ENCODE results near the gene NDUFB6.
A peak's percentile ranks its signal among the peaks of the same experiment; 100 is the strongest.

Gene NDUFB6

DNA sequence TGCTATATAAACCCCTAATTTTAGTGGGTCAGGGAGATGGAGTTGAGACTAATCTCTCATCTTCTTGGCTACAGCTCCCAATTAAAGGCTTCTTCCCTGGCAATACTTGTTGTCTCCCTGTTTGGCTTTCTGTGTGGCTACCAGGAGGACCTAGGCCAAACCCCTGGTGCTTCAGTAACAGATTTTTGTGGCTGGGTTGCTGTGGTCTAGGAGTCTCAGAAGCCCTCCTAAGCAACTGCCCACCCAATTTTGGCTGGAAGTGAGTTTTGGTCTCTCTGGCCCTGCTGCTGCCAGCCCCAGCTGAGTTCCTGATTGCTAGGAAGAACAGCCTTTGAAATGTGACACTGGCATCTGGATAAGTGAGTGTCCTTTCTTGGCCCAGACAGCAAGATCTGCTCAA is 56.7 kb downstream of the NDUFB6 start:
- DNase-seq, result no peak

DNA sequence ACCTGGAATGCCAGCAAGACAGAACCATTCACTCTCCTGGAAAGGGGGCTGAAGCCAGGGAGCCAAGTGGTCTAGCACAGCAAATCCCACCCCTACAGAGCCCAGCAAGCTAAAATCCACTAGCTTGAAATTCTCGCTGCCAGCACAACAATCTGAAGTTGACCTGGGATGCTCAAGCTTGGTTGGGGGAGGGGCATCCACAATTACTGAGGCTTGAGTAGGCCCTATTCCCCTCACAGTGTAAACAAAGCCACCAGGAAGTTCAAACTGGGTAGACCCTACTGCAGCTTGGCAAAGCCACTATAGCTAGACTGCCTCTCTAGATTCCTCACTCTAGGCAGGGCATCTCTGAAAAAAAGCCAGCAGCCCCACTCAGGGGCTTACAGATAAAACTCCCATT is 64.2 kb downstream of the NDUFB6 start:
- peak in 1 of 3 experiments; percentile 2 for DNase-seq

GRCh38 chr9:32503008-32503407 is 70.0 kb downstream of the NDUFB6 start:
- DNase-seq, result no peak

All from NCI-H1417 (cell line).